C4-2B (cell line): ENCODE measurements around the gene REPS1.

Experiments used
- ZFX ChIP-seq: fragments of 450-650 bp; IDR thresholded peaks from 2 replicates; pipeline ENCODE4 v1.6.1; 2017
- TF ChIP-seq, protein P1 (sequence below): fragments of 450-650 bp; conservative IDR thresholded peaks from 2 replicates; pipeline ENCODE4 v1.5.1; 2017; ENCODE audit warnings: mild to moderate bottlenecking

- TF ChIP-seq, protein P1, sequence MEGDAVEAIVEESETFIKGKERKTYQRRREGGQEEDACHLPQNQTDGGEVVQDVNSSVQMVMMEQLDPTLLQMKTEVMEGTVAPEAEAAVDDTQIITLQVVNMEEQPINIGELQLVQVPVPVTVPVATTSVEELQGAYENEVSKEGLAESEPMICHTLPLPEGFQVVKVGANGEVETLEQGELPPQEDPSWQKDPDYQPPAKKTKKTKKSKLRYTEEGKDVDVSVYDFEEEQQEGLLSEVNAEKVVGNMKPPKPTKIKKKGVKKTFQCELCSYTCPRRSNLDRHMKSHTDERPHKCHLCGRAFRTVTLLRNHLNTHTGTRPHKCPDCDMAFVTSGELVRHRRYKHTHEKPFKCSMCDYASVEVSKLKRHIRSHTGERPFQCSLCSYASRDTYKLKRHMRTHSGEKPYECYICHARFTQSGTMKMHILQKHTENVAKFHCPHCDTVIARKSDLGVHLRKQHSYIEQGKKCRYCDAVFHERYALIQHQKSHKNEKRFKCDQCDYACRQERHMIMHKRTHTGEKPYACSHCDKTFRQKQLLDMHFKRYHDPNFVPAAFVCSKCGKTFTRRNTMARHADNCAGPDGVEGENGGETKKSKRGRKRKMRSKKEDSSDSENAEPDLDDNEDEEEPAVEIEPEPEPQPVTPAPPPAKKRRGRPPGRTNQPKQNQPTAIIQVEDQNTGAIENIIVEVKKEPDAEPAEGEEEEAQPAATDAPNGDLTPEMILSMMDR, result peak; percentile 15
- no peak for TF ChIP-seq ZFX
Measured at GRCh38 chr6:138945354-138945753, 42.7 kb downstream of the REPS1 start.
